ENCODE results near the gene IFNAR1. TPM values are rescaled to one million over a fixed set of nuclear protein-coding genes. Genes with fewer than 3 reads are reported as not detected.

The IFNAR1 gene
- total and polyA plus RNA-seq, 9 of the 15 experiments (the other 6 are each of a cell fraction or from before 2014, with no cell fraction given) = 8.6 to 31.8 (median 14.8) TPM

DNA sequence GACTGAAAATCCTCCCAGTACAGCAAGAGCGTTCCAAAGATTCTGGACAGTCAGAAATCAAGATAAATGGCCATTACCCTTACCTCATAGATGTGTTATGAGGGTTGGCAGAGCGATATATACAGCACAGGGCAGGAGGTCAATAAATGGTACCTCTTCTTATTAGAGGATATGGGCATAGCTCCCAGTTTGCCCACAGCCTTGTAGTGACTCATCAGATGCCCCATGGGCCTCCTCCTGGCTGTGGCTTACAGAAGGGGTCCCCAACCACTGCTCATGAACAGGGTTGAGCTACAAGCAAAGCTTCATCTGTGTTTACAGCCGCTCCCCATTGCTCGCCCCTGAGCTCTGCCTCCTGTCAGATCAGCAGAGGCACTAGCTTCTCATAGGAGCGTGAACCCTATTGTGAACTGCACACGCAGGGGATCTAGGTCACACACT is 71.1 kb downstream of the IFNAR1 start:
- ATAC-seq (no peak), FAIRE-seq (no peak), DNase-seq (ENCODE audit: extremely low read depth in 1 of 4, low spot score in 3 of 4) (no peak)
- no peaks in the 10 kb centered on the region for H3K79me2 ChIP-seq (ENCODE audit: control insufficient read depth, insufficient read depth, low read length)
- BruUV-seq (replicated peaks) = no TSS peak
- POLR2A ChIA-PET = interaction anchor here (0.6 to 1.2 kb wide), 2 partner anchors 9 to 127 kb away, joined by 3 to 7 read pairs; no protein-coding TSS in a partner anchor
- 0 out of 2 replicates have a peak overlapping the region, but pooled peaks have one; percentile 29 for H2AFZ ChIP-seq (ENCODE audit: low read depth, low read length)
- no peak overlapping the region for H3K27ac ChIP-seq (ENCODE audit: extremely low read depth, low read depth, low read length)
- no peaks in the 10 kb centered on the region for H3K4me1 ChIP-seq (replicated peaks in 1 of 2; ENCODE audit: control insufficient read depth in 2 of 2, insufficient read depth in 2 of 2, low read length in 2 of 2)
- no peaks in the 10 kb centered on the region for H3K9me1 ChIP-seq (ENCODE audit: control insufficient read depth, insufficient read depth, low read length)
- no peaks in the 10 kb centered on the region for H3K9me3 ChIP-seq (replicated peaks; ENCODE audit: control insufficient read depth, insufficient read depth, low read depth, low read length)
- TF ChIP-seq PTRF (tag; IDR thresholded peaks at IDR 0.05) (no peak), YBX1 (IDR thresholded peaks at IDR 0.05) (no peak), SPI1 (IDR thresholded peaks at IDR 0.05; ENCODE audit: borderline replicate concordance, low read depth, low read length) (no peak), TEAD1 (CRISPR knock-in tag; IDR thresholded peaks at IDR 0.05) (no peak), CC2D1A (IDR thresholded peaks at IDR 0.05) (no peak), NFIX (CRISPR knock-in tag; IDR thresholded peaks at IDR 0.05; ENCODE audit: low read depth) (no peak), ESRRA (IDR thresholded peaks at IDR 0.05; ENCODE audit: borderline replicate concordance, low read depth) (no peak), DDX20 (tag; IDR thresholded peaks at IDR 0.05; ENCODE audit: low read depth) (no peak), ZSCAN29 (IDR thresholded peaks at IDR 0.05) (no peak), MEF2A (IDR thresholded peaks at IDR 0.05; ENCODE audit: control insufficient read depth, low read depth, low read length) (no peak), STAT5B (CRISPR knock-in tag; IDR thresholded peaks at IDR 0.05) (no peak), ZNF274 (IDR thresholded peaks at IDR 0.05; ENCODE audit: borderline replicate concordance, low read depth, low read length) (no peak), U2AF2 (optimal IDR thresholded peaks at IDR 0.05; ENCODE audit: low read depth, low read length) (no peak), U2AF1 (optimal IDR thresholded peaks at IDR 0.05; ENCODE audit: low read depth, low read length) (no peak), ELF1 (tag; IDR thresholded peaks at IDR 0.05) (no peak), MAFK (IDR thresholded peaks at IDR 0.05; ENCODE audit: low read length) (no peak), RFX5 (IDR thresholded peaks at IDR 0.05; ENCODE audit: low read depth, low read length) (no peak), ASH1L (IDR thresholded peaks at IDR 0.05; ENCODE audit: borderline replicate concordance, low read depth, partially characterized antibody) (no peak), MEIS2 (IDR thresholded peaks at IDR 0.05; ENCODE audit: partially characterized antibody) (no peak)
- TF ChIP-seq, protein P1, sequence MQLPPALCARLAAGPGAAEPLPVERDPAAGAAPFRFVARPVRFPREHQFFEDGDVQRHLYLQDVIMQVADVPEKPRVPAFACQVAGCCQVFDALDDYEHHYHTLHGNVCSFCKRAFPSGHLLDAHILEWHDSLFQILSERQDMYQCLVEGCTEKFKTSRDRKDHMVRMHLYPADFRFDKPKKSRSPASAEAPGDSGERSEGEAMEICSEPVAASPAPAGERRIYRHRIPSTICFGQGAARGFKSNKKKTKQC (CRISPR knock-in tag; IDR thresholded peaks at IDR 0.05) = no peak
- H4K20me1 ChIP-seq (replicated peaks; ENCODE audit: control insufficient read depth, insufficient read depth, low read length) = no peaks in the 10 kb centered on the region
- in situ Hi-C loops (cut with MboI) = no loop called here
- no peak overlapping the region; a peak in 1 of 4 replicates for H3K9ac ChIP-seq (ENCODE audit: insufficient read depth in 1 of 2, low read depth in 2 of 2, low read length in 2 of 2)
- CTCF ChIA-PET (ENCODE audit: low intra/inter-chr PET ratio) = no interaction called here
- 38% methylated on average over 6 of the region's 6 CpGs for WGBS (ENCODE audit: insufficient coverage, low coverage, missing lambda C conversion rate)
- intact Hi-C loops (cut with micrococcal nuclease) = no loop called here
- no peak overlapping the region for H3K4me2 ChIP-seq (ENCODE audit: insufficient read depth, low read length)
- no peak overlapping the region for H3K4me3 ChIP-seq
- no peaks in the 10 kb centered on the region for H3K36me3 ChIP-seq (ENCODE audit: control insufficient read depth, insufficient read depth, low read length)
- no peaks in the 10 kb centered on the region for H3K27me3 ChIP-seq (ENCODE audit: control insufficient read depth in 2 of 2, insufficient read depth in 2 of 2, low read length in 2 of 2)
